HFF-Myc (cell line): Measurements from ENCODE around the gene KLHL33.

Experiments
- DNase-seq: peaks from one replicate; pipeline ENCODE4 v3.0.0-alpha.2; 2011; ENCODE audit warnings: low read depth; ENCODE audit errors: extremely low read depth
- H3K4me3 ChIP-seq: replicated peaks from 2 replicates; pipeline ENCODE4 v1.5.1; 2011; ENCODE audit warnings: low read depth, mild to moderate bottlenecking, control low read depth, low read length
- CTCF ChIP-seq: IDR thresholded peaks from 2 replicates; pipeline ENCODE4 v1.5.1; 2012; ENCODE audit warnings: mild to moderate bottlenecking, low read depth, low read length, control low read depth; ENCODE audit errors: missing control alignments

The KLHL33 gene

GRCh38 chr14:20377171-20377570, 58.8 kb downstream of the KLHL33 start:
- no peak overlapping the region for H3K4me3 ChIP-seq
- TF ChIP-seq CTCF = no peak
- no peak for DNase-seq

GRCh38 chr14:20376071-20376588, 59.8 kb downstream of the KLHL33 start:
- no peak overlapping the region for H3K4me3 ChIP-seq
- no peak for DNase-seq
- TF ChIP-seq CTCF = no peak
